Mucosa of stomach (tissue), 1 donor: ENCODE measurements around the gene GDA.

Experiments used
- H3K27me3 ChIP-seq: one replicate; pipeline ENCODE4 v1.7.0; 2013; ENCODE audit warnings: mild to moderate bottlenecking, low read length; ENCODE audit not compliant: control insufficient read depth, insufficient read depth
- H3K36me3 ChIP-seq: one replicate; pipeline ENCODE4 v1.7.0; 2013; ENCODE audit warnings: low read length; ENCODE audit not compliant: control insufficient read depth, insufficient read depth
- H3K4me1 ChIP-seq: one replicate; pipeline ENCODE4 v1.7.0; 2013; ENCODE audit warnings: mild to moderate bottlenecking, low read length; ENCODE audit not compliant: control insufficient read depth, insufficient read depth
- H3K4me3 ChIP-seq: one replicate; pipeline ENCODE4 v1.7.0; 2013; ENCODE audit warnings: low read length
- H3K9ac ChIP-seq: one replicate; pipeline ENCODE4 v1.7.0; 2013; ENCODE audit warnings: mild to moderate bottlenecking, low read length, moderate library complexity
- H3K9me3 ChIP-seq: one replicate; pipeline ENCODE4 v1.7.0; 2013; ENCODE audit warnings: mild to moderate bottlenecking, low read length, moderate library complexity; ENCODE audit not compliant: control insufficient read depth
- donor health status: Pancreatic carcinoma.

Gene GDA

GRCh38 chr9:72188232-72188631 is 39.0 kb downstream of the GDA start:
- Histone ChIP-seq H3K4me1 (peaks cover 7% of the 10 kb centered on the region), H3K9ac (no peak overlapping the region), H3K9me3 (no peaks in the 10 kb centered on the region), H3K36me3 (no peaks in the 10 kb centered on the region), H3K27me3 (no peaks in the 10 kb centered on the region), H3K4me3 (no peak overlapping the region)

- no peak overlapping the region for H3K9ac ChIP-seq
Measured at GRCh38 chr9:72193478-72193881, 44.2 kb downstream of the GDA start.

GRCh38 chr9:72199238-72199637 is 50.0 kb downstream of the GDA start:
- no peaks in the 10 kb centered on the region for H3K9me3 ChIP-seq
- H3K9ac ChIP-seq: no peak overlapping the region
- H3K36me3 ChIP-seq: no peaks in the 10 kb centered on the region
- H3K27me3 ChIP-seq: no peaks in the 10 kb centered on the region
- H3K4me3 ChIP-seq: no peak overlapping the region
- no peaks in the 10 kb centered on the region for H3K4me1 ChIP-seq

More at GRCh38 chr9:72193478-72193881, 44.2 kb downstream of the GDA start:
- peaks cover 4% of the 10 kb centered on the region for H3K4me1 ChIP-seq
- no peaks in the 10 kb centered on the region for H3K36me3 ChIP-seq
- H3K9me3 ChIP-seq: no peaks in the 10 kb centered on the region
- no peak overlapping the region for H3K4me3 ChIP-seq
- no peaks in the 10 kb centered on the region for H3K27me3 ChIP-seq

GRCh38 chr9:72200452-72200851 is 51.2 kb downstream of the GDA start:
- H3K27me3 ChIP-seq: no peaks in the 10 kb centered on the region
- no peaks in the 10 kb centered on the region for H3K4me1 ChIP-seq
- H3K9ac ChIP-seq: no peak overlapping the region
- H3K36me3 ChIP-seq: no peaks in the 10 kb centered on the region
- no peak overlapping the region for H3K4me3 ChIP-seq
- H3K9me3 ChIP-seq: no peaks in the 10 kb centered on the region

GRCh38 chr9:72202009-72202408 is 52.8 kb downstream of the GDA start:
- no peak overlapping the region for H3K4me3 ChIP-seq
- H3K4me1 ChIP-seq: no peaks in the 10 kb centered on the region
- no peak overlapping the region for H3K9ac ChIP-seq
- H3K9me3 ChIP-seq: no peaks in the 10 kb centered on the region
- no peaks in the 10 kb centered on the region for H3K36me3 ChIP-seq
- no peaks in the 10 kb centered on the region for H3K27me3 ChIP-seq

- H3K36me3 ChIP-seq: no peaks in the 10 kb centered on the region
- H3K27me3 ChIP-seq: no peaks in the 10 kb centered on the region
- no peak overlapping the region for H3K4me3 ChIP-seq
- no peaks in the 10 kb centered on the region for H3K4me1 ChIP-seq
- H3K9me3 ChIP-seq: no peaks in the 10 kb centered on the region
- no peak overlapping the region for H3K9ac ChIP-seq
Measured at GRCh38 chr9:72203205-72203803, 54.1 kb downstream of the GDA start.

- no peak overlapping the region for H3K9ac ChIP-seq
- H3K4me1 ChIP-seq: no peaks in the 10 kb centered on the region
- H3K4me3 ChIP-seq: no peak overlapping the region
- H3K36me3 ChIP-seq: no peaks in the 10 kb centered on the region
- H3K9me3 ChIP-seq: no peaks in the 10 kb centered on the region
- H3K27me3 ChIP-seq: no peaks in the 10 kb centered on the region
Measured at GRCh38 chr9:72204062-72204461, 54.8 kb downstream of the GDA start.

- Histone ChIP-seq H3K4me3 (no peak overlapping the region), H3K36me3 (no peaks in the 10 kb centered on the region), H3K9me3 (no peaks in the 10 kb centered on the region), H3K27me3 (no peaks in the 10 kb centered on the region), H3K9ac (no peak overlapping the region), H3K4me1 (no peaks in the 10 kb centered on the region)
Measured at GRCh38 chr9:72205513-72205912, 56.3 kb downstream of the GDA start.

GRCh38 chr9:72207278-72207677 is 58.0 kb downstream of the GDA start:
- Histone ChIP-seq H3K4me3 (no peak overlapping the region), H3K36me3 (no peaks in the 10 kb centered on the region), H3K9ac (no peak overlapping the region), H3K9me3 (no peaks in the 10 kb centered on the region), H3K4me1 (no peaks in the 10 kb centered on the region), H3K27me3 (no peaks in the 10 kb centered on the region)

- no peak overlapping the region for H3K4me3 ChIP-seq
- H3K36me3 ChIP-seq: no peaks in the 10 kb centered on the region
- H3K9me3 ChIP-seq: no peaks in the 10 kb centered on the region
- no peaks in the 10 kb centered on the region for H3K27me3 ChIP-seq
- H3K9ac ChIP-seq: no peak overlapping the region
- H3K4me1 ChIP-seq: no peaks in the 10 kb centered on the region
Measured at GRCh38 chr9:72210522-72210921, 61.3 kb downstream of the GDA start.

- Histone ChIP-seq H3K9me3 (no peaks in the 10 kb centered on the region), H3K27me3 (no peaks in the 10 kb centered on the region), H3K4me1 (no peaks in the 10 kb centered on the region), H3K9ac (no peak overlapping the region), H3K36me3 (no peaks in the 10 kb centered on the region), H3K4me3 (no peak overlapping the region)
Measured at GRCh38 chr9:72211047-72211446, 61.8 kb downstream of the GDA start.

- no peaks in the 10 kb centered on the region for H3K4me1 ChIP-seq
- no peak overlapping the region for H3K4me3 ChIP-seq
- H3K9ac ChIP-seq: no peak overlapping the region
- H3K36me3 ChIP-seq: no peaks in the 10 kb centered on the region
- no peaks in the 10 kb centered on the region for H3K9me3 ChIP-seq
- no peaks in the 10 kb centered on the region for H3K27me3 ChIP-seq
Measured at GRCh38 chr9:72213906-72214305, 64.7 kb downstream of the GDA start.

GRCh38 chr9:72217306-72217842 is 68.1 kb downstream of the GDA start:
- H3K4me3 ChIP-seq: no peak overlapping the region
- no peaks in the 10 kb centered on the region for H3K36me3 ChIP-seq
- no peak overlapping the region for H3K9ac ChIP-seq
- H3K4me1 ChIP-seq: no peaks in the 10 kb centered on the region
- no peaks in the 10 kb centered on the region for H3K9me3 ChIP-seq
- no peaks in the 10 kb centered on the region for H3K27me3 ChIP-seq
